ENCODE measurements around the gene ADRB1.

DNA sequence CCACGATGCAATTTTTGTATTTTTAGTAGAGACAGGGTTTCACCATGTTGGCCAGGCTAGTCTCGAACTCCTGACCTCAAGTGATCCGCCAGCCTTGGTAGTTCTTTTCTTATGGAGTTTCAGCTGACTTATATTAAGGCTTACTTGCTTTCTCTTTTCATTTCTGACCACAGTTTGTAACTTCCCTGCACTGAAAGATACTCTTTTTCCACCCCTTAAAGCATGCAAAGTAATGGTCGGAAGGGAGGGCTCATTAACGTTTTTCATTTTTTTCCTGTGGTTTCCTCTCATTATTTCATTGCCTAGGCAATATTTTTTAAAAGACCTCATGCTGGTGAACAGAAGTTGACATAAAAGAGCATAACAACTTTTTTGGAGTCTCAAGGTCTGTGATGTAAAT is 27.0 kb downstream of the ADRB1 start:
- TF ChIP-seq POLR2A (IDR thresholded peaks at IDR 0.05) (no peak), POLR2AphosphoS5 (IDR thresholded peaks at IDR 0.05) (no peak)
- TF ChIP-seq, protein P1, sequence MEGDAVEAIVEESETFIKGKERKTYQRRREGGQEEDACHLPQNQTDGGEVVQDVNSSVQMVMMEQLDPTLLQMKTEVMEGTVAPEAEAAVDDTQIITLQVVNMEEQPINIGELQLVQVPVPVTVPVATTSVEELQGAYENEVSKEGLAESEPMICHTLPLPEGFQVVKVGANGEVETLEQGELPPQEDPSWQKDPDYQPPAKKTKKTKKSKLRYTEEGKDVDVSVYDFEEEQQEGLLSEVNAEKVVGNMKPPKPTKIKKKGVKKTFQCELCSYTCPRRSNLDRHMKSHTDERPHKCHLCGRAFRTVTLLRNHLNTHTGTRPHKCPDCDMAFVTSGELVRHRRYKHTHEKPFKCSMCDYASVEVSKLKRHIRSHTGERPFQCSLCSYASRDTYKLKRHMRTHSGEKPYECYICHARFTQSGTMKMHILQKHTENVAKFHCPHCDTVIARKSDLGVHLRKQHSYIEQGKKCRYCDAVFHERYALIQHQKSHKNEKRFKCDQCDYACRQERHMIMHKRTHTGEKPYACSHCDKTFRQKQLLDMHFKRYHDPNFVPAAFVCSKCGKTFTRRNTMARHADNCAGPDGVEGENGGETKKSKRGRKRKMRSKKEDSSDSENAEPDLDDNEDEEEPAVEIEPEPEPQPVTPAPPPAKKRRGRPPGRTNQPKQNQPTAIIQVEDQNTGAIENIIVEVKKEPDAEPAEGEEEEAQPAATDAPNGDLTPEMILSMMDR (IDR thresholded peaks at IDR 0.05), result no peak

Data from upper lobe of left lung (tissue), 4 donors.